Measurements from ENCODE around the gene NTMT2.

NTMT2 gene

DNA sequence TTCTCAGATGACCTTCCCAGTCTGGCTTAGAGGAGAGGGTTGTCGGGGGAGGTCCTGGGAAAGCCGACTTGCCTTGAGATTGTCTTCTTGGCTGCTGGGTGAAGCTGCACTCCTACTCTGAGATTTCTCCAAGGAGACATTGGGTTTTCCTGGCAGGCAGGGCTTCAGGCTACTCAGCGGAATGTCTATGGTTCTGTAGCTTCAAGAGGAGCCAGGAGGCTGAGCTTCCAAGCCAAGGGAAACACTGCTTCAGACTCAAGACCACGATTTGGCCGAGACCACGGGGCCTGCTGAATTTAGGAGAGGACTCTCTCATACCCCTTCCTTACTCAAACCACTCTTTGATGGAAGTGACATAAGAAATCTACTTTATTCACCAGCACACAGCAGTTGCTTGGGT lies 67.8 kb downstream of the NTMT2 start (continued):
- TF ChIP-seq, protein P1, sequence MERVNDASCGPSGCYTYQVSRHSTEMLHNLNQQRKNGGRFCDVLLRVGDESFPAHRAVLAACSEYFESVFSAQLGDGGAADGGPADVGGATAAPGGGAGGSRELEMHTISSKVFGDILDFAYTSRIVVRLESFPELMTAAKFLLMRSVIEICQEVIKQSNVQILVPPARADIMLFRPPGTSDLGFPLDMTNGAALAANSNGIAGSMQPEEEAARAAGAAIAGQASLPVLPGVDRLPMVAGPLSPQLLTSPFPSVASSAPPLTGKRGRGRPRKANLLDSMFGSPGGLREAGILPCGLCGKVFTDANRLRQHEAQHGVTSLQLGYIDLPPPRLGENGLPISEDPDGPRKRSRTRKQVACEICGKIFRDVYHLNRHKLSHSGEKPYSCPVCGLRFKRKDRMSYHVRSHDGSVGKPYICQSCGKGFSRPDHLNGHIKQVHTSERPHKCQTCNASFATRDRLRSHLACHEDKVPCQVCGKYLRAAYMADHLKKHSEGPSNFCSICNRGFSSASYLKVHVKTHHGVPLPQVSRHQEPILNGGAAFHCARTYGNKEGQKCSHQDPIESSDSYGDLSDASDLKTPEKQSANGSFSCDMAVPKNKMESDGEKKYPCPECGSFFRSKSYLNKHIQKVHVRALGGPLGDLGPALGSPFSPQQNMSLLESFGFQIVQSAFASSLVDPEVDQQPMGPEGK (CRISPR knock-in tag; IDR thresholded peaks at IDR 0.05; ENCODE audit: borderline replicate concordance): no peak
- TF ChIP-seq, protein P2, sequence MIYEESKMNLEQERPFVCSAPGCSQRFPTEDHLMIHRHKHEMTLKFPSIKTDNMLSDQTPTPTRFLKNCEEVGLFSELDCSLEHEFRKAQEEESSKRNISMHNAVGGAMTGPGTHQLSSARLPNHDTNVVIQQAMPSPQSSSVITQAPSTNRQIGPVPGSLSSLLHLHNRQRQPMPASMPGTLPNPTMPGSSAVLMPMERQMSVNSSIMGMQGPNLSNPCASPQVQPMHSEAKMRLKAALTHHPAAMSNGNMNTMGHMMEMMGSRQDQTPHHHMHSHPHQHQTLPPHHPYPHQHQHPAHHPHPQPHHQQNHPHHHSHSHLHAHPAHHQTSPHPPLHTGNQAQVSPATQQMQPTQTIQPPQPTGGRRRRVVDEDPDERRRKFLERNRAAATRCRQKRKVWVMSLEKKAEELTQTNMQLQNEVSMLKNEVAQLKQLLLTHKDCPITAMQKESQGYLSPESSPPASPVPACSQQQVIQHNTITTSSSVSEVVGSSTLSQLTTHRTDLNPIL (CRISPR knock-in tag; IDR thresholded peaks at IDR 0.05; ENCODE audit: low read depth): no peak

DNA sequence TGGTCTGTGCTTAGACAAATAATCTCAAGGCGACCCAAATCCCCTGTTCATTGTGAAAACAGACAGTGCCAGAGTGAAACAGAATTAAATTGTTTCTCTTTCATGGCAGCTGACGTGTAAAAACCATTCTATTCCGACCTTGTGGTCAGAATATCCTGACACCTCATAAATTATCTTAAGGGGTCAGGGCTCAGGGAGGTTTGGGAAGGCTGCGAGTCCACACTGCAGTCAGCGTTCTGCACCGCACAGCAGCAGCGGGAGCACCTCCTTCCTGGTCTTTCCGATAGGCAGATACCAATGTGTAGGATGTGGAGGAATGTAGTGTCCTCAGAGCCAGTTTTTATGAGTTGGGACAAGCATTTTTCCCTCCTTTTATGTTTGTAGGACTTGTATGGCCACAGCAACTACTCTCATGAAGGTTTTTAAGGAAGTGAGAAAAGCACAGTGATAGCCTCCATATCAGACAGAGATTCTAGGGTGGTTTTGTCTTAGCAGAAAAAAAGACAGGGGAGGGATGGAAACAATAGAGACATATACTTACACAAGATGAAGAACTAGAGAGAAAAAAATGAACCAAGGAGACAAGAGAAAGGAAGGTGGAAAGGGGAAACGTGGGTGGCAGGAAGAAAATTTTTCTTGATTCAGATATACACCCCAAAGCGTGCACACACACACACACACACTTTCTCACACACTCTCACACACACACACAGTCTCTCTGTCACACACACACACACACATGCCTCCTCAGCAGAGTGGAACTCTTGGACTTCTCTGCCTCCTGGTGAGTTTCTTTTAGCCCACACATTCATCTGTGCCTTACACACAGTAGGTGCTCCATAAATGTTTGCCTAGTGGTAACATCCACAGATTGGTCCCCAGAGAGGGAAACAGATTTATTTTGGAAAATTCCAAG lies 68.6 kb downstream of the NTMT2 start:
- TF ChIP-seq, protein P3, sequence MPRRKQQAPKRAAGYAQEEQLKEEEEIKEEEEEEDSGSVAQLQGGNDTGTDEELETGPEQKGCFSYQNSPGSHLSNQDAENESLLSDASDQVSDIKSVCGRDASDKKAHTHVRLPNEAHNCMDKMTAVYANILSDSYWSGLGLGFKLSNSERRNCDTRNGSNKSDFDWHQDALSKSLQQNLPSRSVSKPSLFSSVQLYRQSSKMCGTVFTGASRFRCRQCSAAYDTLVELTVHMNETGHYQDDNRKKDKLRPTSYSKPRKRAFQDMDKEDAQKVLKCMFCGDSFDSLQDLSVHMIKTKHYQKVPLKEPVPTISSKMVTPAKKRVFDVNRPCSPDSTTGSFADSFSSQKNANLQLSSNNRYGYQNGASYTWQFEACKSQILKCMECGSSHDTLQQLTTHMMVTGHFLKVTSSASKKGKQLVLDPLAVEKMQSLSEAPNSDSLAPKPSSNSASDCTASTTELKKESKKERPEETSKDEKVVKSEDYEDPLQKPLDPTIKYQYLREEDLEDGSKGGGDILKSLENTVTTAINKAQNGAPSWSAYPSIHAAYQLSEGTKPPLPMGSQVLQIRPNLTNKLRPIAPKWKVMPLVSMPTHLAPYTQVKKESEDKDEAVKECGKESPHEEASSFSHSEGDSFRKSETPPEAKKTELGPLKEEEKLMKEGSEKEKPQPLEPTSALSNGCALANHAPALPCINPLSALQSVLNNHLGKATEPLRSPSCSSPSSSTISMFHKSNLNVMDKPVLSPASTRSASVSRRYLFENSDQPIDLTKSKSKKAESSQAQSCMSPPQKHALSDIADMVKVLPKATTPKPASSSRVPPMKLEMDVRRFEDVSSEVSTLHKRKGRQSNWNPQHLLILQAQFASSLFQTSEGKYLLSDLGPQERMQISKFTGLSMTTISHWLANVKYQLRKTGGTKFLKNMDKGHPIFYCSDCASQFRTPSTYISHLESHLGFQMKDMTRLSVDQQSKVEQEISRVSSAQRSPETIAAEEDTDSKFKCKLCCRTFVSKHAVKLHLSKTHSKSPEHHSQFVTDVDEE (CRISPR knock-in tag; IDR thresholded peaks at IDR 0.05): no peak
- TF ChIP-seq CSDC2 (CRISPR knock-in tag; IDR thresholded peaks at IDR 0.05) (no peak), ZC3H10 (CRISPR knock-in tag; IDR thresholded peaks at IDR 0.05) (no peak), TOX (CRISPR knock-in tag; IDR thresholded peaks at IDR 0.05; ENCODE audit: borderline replicate concordance) (no peak), RARB (CRISPR knock-in tag; IDR thresholded peaks at IDR 0.05) (no peak)
- peak; percentile 70 for ATAC-seq

DNA sequence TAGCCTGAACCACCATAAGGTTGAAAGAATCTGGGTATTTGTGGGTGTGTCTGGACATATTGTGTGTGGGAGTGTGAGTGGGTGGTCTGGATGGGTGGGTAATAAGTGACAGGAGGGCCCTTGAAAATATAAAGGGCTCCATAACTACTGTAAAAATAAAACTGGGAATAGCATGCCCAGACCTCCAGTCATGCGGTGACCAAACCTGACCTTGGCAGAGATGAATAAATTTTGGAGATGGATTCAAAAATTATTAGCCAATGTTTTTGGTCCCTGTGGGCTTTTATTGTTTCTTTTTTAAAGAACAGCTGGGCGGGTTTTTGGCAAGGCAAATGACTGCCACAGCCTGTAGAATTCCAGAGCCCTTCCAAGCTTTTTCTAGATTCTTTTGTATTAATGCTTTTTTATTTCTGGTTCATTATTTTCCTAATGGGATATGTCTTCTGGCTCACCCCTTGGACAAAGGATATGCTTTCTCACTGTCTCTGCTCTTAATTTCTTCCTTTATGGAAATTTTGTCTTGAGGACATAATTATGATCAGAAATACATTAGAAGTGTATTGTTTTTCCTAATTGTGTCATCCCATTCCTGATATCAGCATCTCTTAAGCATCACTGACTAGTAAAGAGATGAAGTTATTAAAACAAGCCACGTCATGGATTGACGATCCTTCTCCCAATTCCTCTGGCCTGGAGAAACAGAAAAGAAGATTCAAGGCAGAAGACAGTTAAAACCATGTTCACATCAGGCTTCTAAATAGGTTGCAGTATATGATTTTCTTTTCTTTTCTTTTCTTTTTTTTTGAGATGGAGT lies 69.5 kb downstream of the NTMT2 start:
- no peak for TF ChIP-seq ARNTL (CRISPR knock-in tag; IDR thresholded peaks at IDR 0.05; ENCODE audit: borderline replicate concordance, low read depth)
- TF ChIP-seq, protein P2 (CRISPR knock-in tag; IDR thresholded peaks at IDR 0.05; ENCODE audit: low read depth): no peak

DNA sequence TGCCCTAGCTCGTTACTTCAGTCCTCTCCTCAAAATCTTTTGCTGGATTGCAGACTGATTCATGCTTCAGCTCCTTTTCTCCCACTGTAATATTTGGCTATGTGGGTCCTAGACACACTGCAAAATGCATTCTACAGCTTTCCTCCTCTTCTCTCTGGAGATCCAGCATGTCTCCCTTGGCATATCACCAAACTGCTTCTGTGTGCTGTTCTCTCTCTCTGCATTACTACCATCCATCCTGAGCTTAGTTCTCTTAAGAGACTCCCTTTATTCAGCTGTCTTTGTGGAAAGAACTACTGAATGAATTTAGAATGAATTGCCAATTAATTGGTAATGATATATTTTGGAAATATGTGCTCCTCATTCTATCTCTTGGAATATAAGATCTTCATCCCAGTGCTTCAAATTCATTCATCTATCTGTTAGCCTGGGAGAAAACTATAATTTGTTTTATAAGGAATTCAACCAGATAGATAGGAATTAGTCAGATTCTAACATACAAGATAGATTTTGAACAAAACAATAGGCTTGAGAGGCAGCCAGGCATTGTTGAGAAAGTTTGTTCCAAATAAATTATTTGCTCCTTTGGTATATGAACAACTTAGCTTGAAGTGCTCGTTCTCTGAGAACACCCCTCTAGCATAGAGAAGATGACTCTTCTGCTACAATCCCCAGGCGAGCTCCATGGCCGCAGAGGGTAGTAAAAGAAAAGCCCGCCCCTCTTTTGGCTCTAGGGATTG lies 71.9 kb downstream of the NTMT2 start:
- ATAC-seq: no peak
- TF ChIP-seq GLIS3 (CRISPR knock-in tag; IDR thresholded peaks at IDR 0.05): no peak
- no peak for TF ChIP-seq ZNF70 (CRISPR knock-in tag; IDR thresholded peaks at IDR 0.05)
- no peak for TF ChIP-seq ZFP3 (CRISPR knock-in tag; IDR thresholded peaks at IDR 0.05)
- TF ChIP-seq ARNTL (CRISPR knock-in tag; IDR thresholded peaks at IDR 0.05; ENCODE audit: borderline replicate concordance, low read depth): no peak

More for the DNA sequence above, 69.5 kb downstream of the NTMT2 start:
- ATAC-seq: no peak

DNA sequence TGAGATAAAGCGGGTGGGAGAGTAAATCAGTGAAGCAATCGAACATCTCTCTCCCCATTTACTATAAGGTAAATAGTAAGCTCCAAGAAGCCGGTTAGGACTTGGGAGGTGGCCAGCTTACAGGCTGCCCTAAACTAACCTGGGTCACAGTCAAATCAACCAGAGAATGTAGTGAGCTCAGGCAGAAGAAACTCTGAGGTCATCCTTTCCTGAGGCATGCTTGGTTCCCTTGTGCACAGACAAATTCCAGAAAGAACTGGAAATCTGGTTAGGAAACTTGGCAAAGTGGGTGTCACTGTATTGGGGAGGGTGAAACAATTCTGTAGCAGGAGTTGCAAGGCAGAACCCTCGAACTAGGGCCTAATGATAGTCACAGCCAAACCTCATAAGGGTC lies 72.5 kb downstream of the NTMT2 start:
- ATAC-seq: no peak; the same call in 2 of the 3 replicates
- no peak for TF ChIP-seq ZFP30 (CRISPR knock-in tag; IDR thresholded peaks at IDR 0.05)
- no peak for TF ChIP-seq TOX (CRISPR knock-in tag; IDR thresholded peaks at IDR 0.05; ENCODE audit: borderline replicate concordance)
- TF ChIP-seq ZNF8 (CRISPR knock-in tag; IDR thresholded peaks at IDR 0.05): no peak
- TF ChIP-seq CSDC2 (CRISPR knock-in tag; IDR thresholded peaks at IDR 0.05): no peak
- TF ChIP-seq GLIS3 (CRISPR knock-in tag; IDR thresholded peaks at IDR 0.05): no peak
- no peak for TF ChIP-seq OSR1 (CRISPR knock-in tag; IDR thresholded peaks at IDR 0.05)
- no peak for TF ChIP-seq RARB (CRISPR knock-in tag; IDR thresholded peaks at IDR 0.05)
- TF ChIP-seq ZC3H10 (CRISPR knock-in tag; IDR thresholded peaks at IDR 0.05): no peak
- TF ChIP-seq ZNF565 (CRISPR knock-in tag; conservative IDR thresholded peaks at IDR 0.05; ENCODE audit: low read depth): no peak
- no peak for TF ChIP-seq BACH2 (CRISPR knock-in tag; IDR thresholded peaks at IDR 0.05; ENCODE audit: borderline replicate concordance)
- TF ChIP-seq, protein P2 (CRISPR knock-in tag; IDR thresholded peaks at IDR 0.05; ENCODE audit: low read depth): no peak
- no peak for TF ChIP-seq ARNTL (CRISPR knock-in tag; IDR thresholded peaks at IDR 0.05; ENCODE audit: borderline replicate concordance, low read depth)
- TF ChIP-seq, protein P4, sequence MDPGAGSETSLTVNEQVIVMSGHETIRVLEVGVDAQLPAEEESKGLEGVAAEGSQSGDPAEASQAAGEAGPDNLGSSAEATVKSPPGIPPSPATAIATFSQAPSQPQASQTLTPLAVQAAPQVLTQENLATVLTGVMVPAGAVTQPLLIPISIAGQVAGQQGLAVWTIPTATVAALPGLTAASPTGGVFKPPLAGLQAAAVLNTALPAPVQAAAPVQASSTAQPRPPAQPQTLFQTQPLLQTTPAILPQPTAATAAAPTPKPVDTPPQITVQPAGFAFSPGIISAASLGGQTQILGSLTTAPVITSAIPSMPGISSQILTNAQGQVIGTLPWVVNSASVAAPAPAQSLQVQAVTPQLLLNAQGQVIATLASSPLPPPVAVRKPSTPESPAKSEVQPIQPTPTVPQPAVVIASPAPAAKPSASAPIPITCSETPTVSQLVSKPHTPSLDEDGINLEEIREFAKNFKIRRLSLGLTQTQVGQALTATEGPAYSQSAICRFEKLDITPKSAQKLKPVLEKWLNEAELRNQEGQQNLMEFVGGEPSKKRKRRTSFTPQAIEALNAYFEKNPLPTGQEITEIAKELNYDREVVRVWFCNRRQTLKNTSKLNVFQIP (CRISPR knock-in tag; IDR thresholded peaks at IDR 0.05; ENCODE audit: borderline replicate concordance, low read depth): no peak

All from SK-N-SH treated with all-trans-retinoic acid at 6 μM for 48 hours (cell line).